GM19372 (cell line): ENCODE data around the gene FBXL20.
"Not testable (repeated sequence)": the region's sequence is repeated elsewhere in the genome, so short reads cannot be mapped to it uniquely, and the experiment has no call there.

Source experiments
- ATAC-seq: cut with Tn5 transposase; IDR thresholded peaks from one replicate; pipeline ENCODE4 v1.9.1; 2021; ENCODE audit warnings: mild to moderate bottlenecking, low read depth, moderate library complexity; ENCODE audit not compliant: unreplicated experiment

Gene FBXL20

GRCh38 chr17:39335704-39336223 is 65.7 kb downstream of the FBXL20 start:
- no peak for ATAC-seq

- ATAC-seq: not testable (repeated sequence)
Observed at GRCh38 chr17:39334008-39334744, 67.2 kb downstream of the FBXL20 start.

DNA sequence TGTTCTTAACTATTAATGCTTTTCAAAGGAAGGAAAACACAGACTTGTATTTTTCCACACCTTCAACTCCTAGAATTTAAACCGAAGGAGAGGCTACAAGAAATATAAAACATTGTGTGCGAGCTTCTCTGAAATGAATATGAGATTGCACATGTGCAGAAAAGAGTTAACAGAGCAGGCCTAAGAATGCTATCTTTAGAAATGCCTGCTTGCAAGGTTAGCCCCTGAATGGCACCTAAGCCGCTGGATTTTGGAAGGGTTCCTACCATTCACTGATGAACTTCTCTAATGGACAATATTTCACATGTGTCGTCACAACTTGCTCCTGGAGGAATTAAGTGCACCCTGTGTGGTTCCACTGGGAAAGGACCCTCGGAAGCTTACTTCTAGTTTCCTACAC is 69.3 kb downstream of the FBXL20 start:
- no peak for ATAC-seq

DNA sequence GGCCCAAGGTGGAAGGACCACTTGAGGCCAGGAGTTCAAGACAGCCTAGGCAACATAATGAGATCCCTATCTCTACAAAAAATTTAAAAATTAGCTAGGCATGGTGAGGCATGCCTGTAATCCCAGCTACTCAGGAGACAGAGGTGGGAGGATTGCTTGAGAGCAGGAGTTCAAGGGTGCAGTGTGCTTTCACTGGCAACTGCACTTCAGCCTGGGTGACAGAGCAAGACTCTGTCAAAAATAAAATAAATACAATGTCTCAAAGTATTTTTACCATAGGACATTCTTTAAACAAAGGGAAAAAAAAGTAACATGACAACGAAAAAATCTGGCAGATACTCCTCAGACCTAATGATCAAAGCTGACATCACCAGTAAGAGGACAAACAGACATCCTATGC is 72.6 kb downstream of the FBXL20 start:
- ATAC-seq: no peak

- no peak for ATAC-seq
Observed at GRCh38 chr17:39327109-39327508, 74.3 kb downstream of the FBXL20 start.

DNA sequence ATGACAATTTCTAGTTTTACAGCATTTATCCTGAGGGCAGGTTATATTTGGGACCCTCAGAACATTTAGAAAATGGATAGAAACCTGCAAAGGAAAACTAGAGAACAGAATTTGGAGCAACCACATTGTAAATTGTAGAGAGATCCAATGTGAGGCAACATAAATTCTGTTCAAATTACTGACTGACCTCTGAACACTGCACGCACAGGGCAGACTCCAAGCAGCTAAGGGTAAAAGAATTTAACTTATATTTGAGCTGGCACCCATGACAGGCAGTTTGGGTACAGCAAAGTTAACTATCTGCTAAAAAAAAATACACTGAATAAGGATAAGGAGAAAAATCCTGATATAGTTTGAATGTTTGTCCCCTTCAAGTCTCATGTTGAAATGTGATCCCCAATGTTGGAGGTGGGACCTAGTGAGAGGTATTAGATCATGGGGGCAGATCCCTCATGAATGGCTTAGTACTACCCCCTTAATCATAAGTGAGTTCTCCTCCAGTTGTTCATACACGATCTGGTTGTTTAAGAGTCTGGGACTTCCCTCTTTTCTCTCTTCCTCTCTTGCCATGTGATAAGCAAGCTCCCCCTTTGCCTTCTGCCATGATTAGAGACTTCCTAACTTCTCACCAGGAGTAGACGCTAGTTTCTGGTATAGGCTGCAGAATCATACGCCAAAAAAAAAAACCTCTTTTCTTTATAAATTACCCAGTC is 75.7 kb downstream of the FBXL20 start:
- no peak for ATAC-seq

DNA sequence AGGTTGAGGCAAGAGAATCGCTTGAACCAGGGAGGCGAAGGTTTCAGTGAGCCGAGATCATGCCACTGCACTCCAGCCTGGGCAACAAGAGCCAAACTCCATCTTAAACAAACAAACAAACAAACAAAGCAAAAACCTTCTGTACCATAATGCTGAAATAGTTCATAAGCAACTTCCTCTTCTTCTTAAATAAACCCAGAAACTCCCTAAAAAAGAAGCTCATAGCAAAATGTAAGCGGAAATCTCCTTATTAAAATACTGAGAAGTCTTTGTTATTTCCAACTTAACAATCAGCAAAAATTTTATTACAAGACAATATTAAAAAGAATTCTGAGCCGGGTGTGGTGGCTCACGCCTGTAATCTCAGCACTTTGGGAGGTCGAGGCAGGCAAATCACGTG is 82.8 kb downstream of the FBXL20 start:
- no peak for ATAC-seq

DNA sequence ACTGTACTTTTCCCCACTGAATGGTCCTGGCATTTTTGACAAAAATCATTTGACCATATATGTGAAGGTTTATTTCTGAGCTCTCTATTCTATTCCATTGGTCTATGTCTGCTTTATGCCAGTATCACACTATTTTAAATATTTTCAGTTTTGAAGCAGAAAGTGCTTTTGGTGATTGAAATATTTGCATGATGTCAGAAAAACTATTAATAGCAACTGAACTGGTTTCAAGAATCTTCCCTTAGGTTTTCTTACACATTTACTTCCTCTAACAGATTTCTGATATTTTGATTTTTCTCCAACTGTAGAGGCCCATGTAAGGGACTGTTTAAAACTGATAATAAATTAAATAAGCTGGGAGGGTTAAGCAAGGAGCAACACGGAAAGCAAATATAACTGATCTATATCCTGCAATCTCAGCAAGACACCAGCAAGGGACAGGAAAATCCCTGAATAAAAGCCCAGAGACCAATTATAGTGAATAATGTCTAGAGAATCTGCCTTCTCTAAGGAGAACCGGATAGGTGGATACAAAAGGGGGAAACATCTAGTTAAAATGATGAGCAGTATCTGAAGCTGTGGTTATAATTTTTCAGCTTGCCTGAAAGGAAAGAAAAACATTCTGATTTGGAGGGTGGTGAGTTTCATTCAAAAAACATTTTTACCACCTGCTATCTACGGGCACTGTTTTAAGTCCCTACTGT is 94.8 kb downstream of the FBXL20 start:
- no peak for ATAC-seq

- ATAC-seq: no peak
Observed at GRCh38 chr17:39305978-39306377, 95.4 kb downstream of the FBXL20 start.

DNA sequence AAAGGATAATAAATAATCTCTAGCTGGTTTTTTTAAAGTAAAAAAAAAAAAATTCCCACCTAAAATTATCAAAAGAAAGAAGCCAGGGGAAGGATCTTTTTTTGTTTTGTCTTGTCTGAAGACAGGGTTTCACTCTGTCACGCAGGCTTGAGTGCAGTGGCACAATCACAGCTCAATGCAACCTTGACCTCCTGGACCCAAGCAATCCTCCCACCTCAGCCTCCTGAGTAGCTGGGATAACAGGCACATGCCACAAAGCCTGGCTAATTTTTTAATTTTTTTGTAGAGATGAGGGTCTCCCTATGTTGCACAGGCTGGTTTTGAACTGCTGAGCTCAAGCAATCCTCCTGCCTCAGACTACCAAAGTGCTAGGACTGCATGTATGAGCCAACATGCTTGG is 97.2 kb downstream of the FBXL20 start:
- no peak for ATAC-seq

DNA sequence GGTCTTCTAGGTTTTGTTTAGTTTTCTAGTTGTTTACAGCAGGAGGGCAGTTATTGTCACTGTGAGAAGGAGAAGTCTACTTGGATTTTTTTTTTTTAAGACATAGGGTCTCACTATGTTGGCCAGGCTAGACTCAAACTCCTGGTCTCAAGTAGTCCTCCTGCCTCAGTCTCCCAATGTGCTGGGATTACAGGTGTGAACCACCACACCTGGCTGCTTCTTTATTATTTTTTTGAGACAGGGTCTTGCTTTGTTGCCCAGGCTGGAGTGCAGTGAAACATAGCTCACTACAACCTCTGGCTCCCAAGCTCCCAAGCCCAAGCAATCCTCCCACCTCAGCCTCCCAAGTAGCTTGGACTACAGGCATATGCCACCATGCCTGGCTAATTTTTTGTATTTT is 107.4 kb downstream of the FBXL20 start:
- ATAC-seq: no peak

DNA sequence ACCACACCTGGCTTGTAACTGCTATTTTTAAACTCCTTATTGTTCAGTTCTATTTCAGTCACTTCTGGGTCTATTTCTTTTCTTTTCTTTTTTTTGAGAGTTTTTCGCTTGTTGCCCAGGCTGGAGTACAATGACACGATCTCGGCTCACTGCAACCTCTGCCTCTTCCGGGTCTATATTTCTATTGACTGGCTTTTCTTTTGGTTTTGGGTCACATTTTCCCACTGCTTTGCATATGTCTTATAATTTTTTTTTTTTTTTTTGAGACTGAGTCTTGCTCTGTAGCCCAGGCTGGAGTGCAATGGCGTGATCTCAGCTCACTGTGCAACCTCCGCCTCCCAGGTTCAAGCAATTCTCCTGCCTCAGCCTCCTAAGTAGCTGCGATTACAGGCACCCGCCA is 108.9 kb downstream of the FBXL20 start:
- ATAC-seq: not testable (repeated sequence)

GRCh38 chr17:39286513-39286912 is 114.9 kb downstream of the FBXL20 start:
- not testable (repeated sequence) for ATAC-seq

- ATAC-seq: no peak
Observed at GRCh38 chr17:39284685-39285084, 116.7 kb downstream of the FBXL20 start.

DNA sequence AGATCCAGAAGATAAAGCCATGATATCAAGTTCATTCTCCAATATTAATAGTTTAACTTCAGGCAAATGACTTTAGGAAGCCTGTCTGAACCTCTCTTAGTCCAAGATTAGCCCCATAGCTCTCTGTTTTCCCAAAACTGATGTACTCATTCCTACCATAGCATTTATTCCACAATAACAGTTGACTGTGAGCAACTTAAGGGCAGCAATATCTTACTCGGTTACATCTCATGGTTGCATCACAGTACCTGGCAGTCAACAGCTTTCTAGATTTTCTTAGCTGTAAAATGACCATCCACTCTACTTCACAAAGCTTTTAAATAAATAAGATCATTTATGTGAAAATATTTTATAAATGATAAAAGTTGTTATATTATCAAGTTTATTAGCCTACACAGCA is 117.5 kb downstream of the FBXL20 start:
- ATAC-seq: no peak

GRCh38 chr17:39283098-39283497 is 118.3 kb downstream of the FBXL20 start:
- no peak for ATAC-seq

GRCh38 chr17:39281806-39282205 is 119.6 kb downstream of the FBXL20 start:
- no peak for ATAC-seq

DNA sequence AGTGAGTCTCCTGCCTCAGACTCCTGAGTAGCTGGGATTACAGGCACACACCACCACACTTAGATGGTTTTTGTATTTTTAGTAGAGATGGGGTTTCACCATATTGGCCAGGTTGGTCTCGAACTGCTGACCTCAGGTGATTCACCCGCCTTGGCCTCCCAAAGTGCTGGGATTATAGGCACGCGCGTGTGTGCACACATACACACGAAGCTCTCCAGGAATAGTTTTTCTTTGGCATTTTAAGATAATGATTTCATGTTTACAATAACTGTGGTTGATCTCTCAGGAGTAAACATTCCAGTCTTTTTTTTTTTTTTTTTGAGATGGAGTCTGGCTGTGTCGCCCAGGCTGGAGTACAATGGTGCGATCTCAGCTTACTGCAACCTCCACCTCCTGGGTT is 123.2 kb downstream of the FBXL20 start:
- not testable (repeated sequence) for ATAC-seq

- no peak for ATAC-seq
Observed at GRCh38 chr17:39277110-39277509, 124.3 kb downstream of the FBXL20 start.

DNA sequence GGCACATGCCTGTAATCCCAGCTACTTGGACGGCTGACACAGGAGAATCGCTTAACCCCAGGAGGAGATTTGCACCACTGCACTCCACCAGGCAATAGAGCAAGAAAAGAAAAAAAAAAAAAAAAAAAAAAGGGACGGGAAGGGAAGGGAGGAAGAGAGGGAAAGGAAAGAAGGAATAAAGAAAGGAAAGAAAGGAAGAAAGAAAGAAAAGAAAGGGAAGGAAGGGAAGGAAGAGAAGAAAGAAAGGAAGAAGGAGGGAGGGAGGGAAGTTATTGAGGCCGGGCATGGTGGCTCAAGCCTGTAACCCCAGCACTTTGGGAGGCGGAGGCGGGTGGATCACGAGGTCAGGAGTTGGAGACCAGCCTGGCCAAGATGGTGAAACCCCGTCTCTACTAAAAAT is 125.3 kb downstream of the FBXL20 start:
- no peak for ATAC-seq

DNA sequence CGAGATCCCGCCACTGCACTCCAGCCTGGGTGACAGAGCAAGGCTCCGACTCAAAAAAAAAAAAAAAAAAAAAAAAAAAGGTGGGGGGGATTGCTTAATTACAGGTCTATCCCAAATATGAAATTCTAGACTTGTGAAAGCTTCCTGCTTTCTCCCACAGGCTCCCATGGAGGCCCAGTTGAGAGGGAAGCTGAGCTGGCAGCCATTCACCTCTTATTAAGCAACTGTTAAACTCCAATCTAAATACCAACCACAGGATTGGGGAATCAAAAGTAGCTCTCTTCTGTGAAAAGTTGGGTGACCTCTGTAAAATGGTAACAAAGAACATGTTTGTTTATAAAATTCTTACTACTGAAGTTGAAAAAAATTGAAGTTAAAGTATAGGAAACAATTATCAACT is 129.9 kb downstream of the FBXL20 start:
- no peak for ATAC-seq
